GM21576 (cell line): ENCODE data around the gene CCL26.
"Not testable (repeated sequence)": the region's sequence is repeated elsewhere in the genome, so short reads cannot be mapped to it uniquely, and the experiment has no call there.

Experiments
- ATAC-seq: cut with Tn5 transposase; IDR thresholded peaks from one replicate; pipeline ENCODE4 v1.9.1; 2021; ENCODE audit warnings: mild to moderate bottlenecking, moderate library complexity; ENCODE audit not compliant: unreplicated experiment

CCL26 gene

DNA sequence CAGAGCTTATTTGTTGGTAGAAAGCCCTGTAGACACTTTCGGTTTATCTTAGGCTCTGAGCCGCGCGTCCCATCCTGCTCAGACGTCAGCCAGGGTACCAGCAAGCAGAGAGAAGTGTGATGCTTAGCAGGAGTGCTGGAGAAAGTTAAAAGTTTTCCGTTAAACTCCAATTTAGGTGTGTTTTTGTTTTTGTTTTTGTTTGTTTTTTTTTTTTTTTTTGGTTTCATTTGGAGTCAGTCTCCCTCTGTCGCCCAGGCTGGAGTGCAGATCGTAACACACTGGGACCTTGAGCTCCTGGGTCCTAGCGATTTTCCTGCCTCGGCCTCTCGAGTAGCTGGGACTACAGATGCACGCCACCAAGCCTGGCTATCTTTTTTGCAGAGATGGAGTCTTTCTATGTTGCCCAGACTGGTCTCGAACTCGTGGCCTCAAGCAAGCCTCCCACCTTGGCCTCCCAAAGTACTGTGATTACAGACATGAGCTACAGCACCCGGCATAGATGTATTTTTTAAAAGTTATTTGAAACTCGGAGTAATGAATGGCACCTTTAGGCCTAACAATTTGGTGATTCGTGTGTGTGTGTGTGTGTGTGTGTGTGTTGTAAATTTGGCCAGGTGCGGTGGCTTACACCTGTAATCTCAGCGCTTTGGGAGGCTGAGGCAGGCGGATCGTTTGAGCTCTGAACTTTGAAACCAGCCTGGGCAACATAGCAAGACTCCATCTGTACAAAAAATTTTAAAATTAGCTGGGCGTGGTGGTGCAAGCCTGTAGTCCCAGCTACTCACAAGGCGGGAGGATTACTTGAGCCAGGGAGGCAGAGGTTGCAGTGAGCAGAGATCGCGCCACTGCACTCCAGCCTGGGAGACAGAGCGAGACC lies 32.0 kb downstream of the CCL26 start:
- no peak for ATAC-seq

DNA sequence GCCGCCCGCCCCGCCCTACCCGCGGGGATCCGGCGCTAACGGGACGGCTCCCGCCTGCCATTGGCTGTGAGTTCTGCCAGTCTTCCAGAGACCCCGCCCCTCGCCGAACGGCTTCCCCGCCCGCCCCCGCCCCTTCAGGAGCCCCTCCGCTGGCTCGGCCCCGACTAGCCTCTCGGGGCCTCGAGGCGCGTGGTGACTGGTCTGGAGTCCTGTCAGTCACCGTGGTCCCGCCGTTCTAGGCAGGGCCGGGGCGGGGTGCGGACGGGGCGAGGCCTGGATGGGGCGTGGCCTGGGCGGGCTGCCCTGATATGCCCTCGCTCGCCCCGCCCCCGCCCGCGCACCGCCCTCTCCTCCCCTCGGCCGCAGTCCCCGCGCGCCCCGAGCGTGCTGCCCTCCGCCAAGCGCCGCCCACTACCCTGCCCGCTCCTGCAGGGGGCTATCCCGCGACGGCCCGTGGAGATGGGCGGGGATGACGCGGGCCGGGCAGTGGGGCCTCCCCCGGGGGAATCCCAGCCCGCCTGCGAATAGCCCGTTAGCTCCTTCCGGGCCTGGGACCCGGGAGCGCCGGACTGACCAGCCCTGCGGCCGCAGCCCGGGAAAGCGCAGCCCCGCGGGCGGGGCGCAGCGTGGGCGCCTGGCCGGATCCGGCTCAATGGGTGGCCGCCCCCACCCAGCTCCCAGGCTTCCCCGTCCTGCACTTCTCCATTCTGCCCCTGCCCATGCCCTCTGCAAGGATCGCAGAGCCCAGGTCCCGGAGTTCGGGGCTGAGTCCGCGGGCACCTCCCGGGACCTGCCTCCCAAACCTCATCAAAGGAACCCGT lies 32.8 kb downstream of the CCL26 start:
- ATAC-seq = peak; percentile 88

DNA sequence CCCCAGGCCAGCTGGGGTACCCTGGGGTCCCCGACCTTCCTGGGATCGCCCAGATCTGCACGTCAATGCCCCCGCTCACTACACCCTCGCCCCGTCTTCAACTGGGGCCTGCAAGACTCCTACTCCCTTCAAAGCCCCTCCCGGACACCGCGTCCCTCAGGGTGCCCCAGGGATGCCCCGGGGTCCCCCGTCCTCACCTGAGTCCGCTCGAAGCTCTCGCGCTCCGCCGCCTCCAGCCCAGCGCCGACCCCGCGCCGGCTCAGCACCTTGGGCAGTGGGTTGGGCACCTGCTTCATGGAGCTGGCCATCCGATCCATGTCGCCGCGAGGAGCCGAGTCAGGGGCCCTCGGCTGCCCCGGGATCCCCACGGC lies 33.4 kb downstream of the CCL26 start, which contains the start of gene HIP1:
TSS of gene HIP1 (minus strand) at position 338 of the 371 bp plus-strand sequence. CDS start at position 317, 21 bp downstream.
- peak; percentile 1 for ATAC-seq

GRCh38 chr7:75737856-75738603 lies 34.0 kb downstream of the CCL26 start:
- ATAC-seq = no peak

- no peak for ATAC-seq
Measured at GRCh38 chr7:75735581-75736350, 36.2 kb downstream of the CCL26 start.

DNA sequence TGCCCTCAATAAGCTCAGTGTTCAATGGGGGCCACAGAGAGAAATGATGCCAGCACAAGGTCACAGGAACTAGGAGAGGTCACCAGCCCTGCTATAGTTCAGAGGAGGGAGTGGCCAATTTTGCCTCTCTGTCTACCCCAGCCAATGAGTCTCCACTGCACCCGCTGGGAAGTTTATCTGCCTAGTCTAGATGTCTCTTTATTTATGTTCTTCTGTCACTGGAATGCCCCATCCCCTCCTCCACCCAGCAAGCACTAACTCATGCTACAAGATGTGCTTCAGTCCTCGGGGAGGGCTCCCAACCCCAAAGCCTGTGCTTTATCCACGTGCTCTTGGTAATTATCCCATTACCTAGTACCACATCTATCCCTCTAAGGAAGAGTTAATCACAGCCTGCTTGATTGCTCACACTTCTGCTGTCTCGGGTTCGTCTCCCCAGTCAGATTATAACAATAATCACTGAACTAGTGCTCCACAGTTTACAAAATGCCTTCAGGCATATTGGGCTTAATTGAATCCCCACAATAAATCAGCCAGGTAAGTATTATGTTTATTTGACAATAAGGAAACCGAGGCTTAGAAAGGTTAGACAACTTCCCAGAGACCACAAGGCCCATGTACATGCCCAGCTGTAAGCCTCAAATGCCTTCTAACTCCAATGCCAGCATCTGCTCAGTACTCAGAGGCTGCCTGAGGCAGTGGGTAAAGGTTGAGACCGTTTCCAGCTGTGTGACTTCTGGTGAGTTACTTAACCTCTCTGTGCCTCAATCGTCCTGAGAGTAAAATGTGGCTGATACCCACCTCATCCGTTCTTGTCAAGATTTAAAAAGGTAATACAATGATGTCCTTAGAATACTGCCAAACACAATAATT lies 37.2 kb downstream of the CCL26 start:
- no peak for ATAC-seq

- ATAC-seq = no peak
Measured at GRCh38 chr7:75732764-75733630, 39.0 kb downstream of the CCL26 start.

GRCh38 chr7:75732016-75732521 lies 39.9 kb downstream of the CCL26 start:
- ATAC-seq = no peak

DNA sequence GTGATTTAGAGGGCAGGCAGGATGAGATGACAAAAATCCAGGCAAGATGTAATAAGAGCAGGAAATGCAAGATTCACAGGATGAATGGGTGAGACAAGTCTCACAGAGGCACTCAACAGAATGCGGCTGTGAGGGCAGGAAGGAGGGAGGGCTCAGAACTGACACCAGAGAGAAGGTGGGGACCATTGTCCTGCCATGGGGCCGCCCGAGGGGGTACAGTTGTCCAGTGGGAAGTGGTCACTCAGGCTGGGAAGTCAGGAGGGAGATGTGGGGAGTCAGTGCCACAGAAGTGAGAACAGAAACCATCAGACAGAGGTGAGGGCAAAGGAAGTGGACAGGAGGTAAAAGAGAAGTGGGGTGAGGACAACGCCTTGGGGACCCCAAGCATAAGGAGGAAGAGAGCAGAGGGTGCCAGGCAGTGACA lies 42.1 kb downstream of the CCL26 start:
- ATAC-seq = no peak

- no peak for ATAC-seq
Measured at GRCh38 chr7:75727881-75728593, 44.0 kb downstream of the CCL26 start.

- ATAC-seq = not testable (repeated sequence)
Measured at GRCh38 chr7:75727351-75727750, 44.7 kb downstream of the CCL26 start.

DNA sequence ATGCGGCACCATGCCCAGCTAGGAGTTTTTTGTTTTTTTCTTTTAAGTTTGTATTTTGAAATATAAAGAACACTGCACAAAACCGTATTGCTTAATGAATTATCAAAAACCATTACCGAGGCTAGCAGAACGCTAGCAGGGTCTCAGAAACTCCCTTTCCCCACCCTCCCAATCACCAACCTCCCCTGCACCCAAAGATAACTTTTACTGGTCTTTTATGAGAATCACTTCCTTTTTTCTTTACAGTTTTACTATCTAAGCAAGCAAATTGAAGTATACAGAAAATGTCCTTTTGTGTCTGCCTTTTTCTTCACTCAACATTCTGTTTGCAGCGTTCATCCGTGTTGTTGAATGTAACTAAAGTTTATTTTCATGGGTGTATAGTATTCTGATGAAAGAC lies 46.7 kb downstream of the CCL26 start:
- no peak for ATAC-seq

DNA sequence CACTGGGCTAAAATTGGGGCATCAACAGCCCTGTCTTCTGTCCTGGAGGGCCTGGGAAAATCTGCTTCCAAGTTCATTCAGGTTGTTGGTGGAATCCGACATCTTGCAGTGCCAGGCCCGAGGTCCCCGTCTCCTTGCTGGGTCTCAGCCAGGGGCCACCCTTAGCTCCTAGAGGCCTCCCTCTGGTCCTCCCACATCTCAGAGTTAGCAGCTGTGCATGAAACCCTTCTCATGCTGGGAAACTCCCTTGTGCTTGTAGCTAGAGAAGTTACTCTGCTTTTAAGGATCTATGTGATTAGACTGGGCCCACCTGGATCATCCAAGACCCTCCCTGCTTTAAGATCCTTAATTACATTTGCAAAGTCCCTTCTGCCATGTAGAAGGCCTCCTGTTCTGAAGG lies 48.6 kb downstream of the CCL26 start:
- no peak for ATAC-seq

DNA sequence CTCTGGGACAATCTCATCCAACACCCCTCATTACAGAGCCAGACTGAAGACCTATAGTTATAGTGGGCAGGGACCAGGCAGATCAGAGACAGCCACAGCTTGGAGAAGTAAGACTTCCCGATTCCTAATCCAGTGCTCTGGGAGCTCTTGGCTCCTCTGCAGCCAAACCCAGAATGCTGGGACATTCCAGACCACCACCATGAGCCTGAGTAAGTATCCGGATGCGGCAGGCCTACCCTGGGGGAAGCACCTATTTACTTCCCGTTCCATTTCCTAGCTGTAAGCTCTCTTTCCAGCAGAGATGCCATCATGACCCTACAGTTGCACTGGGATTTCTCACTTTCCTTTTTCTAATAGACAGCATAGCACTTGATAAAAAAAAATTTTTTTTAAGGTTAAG lies 49.6 kb downstream of the CCL26 start:
- ATAC-seq = no peak

DNA sequence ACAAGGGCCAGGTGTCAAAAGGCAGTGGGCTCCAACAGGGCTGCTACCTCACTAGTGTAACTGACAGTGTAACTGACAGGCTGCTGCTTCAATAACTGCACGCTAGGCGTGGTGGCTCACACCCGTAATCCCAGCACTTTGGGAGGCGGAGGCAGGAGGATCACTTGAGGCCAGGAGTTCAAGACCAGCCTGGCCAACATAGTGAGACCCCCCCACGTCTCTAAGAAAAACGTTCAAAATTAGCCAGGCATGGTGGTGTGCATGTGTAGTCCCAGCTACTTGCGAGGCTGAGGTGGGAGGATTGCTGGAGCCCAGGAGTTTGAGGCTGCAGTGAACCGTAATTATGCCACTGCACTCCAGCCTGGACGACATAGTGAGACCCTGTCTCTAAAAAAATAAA lies 50.1 kb downstream of the CCL26 start:
- not testable (repeated sequence) for ATAC-seq

DNA sequence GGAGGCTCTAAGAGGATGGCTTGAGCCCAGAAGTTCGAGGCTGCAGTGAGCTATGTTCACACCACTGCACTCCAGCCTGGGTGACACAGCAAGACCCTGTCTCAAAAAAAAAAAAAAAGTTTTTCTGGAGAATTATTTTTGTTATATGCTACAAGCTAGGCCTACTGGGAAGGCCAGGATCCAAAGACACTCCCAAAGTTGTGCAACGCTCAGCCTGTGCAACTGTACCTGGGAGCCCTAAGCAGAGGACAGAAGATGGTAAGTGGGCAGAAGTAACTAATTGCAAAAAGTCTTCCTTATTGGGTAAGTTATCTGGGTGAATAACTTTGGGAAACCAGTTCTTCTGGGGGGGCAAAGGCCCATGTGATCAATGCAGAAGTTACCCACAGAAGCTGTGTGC lies 50.6 kb downstream of the CCL26 start:
- no peak for ATAC-seq

DNA sequence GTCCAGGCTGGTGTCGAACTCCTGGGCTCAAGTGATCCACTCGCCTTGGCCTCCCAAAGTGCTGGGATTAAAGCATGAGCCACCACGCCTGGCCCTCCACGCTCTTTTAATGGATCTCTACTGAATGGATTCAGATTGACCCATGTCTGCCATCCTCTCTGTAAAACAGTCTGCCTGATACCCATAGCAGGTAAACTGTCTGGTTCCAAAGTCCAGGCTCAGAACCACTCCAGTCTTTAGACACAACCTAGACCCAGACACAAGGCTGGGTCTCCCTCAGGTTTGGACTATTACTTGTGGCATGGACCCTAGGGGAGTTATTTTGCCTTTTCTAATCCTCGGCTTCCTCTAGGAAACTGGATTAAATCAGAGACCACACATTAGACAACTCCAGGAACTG lies 52.4 kb downstream of the CCL26 start:
- no peak for ATAC-seq
